Fibroblast of the aortic adventitia (primary cell): ENCODE data around the gene PMM1. TPM values are rescaled to one million over a fixed set of nuclear protein-coding genes. Genes with fewer than 3 reads are reported as not detected.

ENCODE experiments used
- DNase-seq: peaks from one replicate; pipeline ENCODE4 v3.0.0-alpha.2; 2010; ENCODE audit warnings: low read depth
- H3K4me3 ChIP-seq: 2 replicates; pipeline ENCODE4 v1.5.1; 2011; ENCODE audit warnings: low read depth, mild to moderate bottlenecking, control low read depth, low read length, moderate library complexity
- total RNA-seq: library from RNA; depleted of rRNA; stranded (reverse); fragments of >200 nt; gene quantifications from 2 replicates; pipeline ENCODE4 v1.2.3, GENCODE V29; 2012; ENCODE audit warnings: low replicate concordance
- TF ChIP-seq, protein P1 (sequence below): IDR thresholded peaks from 2 replicates; pipeline ENCODE4 v1.5.1; 2011; ENCODE audit warnings: mild to moderate bottlenecking, low read length, control low read depth, inconsistent platforms; ENCODE audit not compliant: insufficient read depth

PMM1 gene
- total RNA-seq, 1 donor = 29.0 TPM

DNA sequence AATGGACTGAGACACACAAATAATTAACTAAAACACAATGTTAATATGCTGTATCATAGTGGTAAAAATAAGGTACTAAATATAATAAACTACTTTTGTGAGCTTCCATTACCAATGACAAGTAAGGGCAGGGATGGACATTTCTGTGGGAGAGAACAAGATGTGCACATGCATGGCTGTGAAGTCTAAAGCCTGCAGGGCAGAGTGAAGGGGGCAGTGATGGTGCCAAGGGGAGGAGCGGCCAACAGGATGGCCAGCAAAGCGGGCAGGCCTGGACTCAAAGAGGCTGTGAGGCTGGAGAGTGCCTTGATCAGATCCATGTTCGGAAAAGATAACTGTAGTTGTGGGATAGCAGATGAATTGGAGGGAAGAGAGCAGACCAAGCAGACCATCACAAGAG is 18.7 kb upstream of the PMM1 start:
- H3K4me3 ChIP-seq = no peak overlapping the region
- TF ChIP-seq, protein P1, sequence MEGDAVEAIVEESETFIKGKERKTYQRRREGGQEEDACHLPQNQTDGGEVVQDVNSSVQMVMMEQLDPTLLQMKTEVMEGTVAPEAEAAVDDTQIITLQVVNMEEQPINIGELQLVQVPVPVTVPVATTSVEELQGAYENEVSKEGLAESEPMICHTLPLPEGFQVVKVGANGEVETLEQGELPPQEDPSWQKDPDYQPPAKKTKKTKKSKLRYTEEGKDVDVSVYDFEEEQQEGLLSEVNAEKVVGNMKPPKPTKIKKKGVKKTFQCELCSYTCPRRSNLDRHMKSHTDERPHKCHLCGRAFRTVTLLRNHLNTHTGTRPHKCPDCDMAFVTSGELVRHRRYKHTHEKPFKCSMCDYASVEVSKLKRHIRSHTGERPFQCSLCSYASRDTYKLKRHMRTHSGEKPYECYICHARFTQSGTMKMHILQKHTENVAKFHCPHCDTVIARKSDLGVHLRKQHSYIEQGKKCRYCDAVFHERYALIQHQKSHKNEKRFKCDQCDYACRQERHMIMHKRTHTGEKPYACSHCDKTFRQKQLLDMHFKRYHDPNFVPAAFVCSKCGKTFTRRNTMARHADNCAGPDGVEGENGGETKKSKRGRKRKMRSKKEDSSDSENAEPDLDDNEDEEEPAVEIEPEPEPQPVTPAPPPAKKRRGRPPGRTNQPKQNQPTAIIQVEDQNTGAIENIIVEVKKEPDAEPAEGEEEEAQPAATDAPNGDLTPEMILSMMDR = no peak
- DNase-seq = no peak

DNA sequence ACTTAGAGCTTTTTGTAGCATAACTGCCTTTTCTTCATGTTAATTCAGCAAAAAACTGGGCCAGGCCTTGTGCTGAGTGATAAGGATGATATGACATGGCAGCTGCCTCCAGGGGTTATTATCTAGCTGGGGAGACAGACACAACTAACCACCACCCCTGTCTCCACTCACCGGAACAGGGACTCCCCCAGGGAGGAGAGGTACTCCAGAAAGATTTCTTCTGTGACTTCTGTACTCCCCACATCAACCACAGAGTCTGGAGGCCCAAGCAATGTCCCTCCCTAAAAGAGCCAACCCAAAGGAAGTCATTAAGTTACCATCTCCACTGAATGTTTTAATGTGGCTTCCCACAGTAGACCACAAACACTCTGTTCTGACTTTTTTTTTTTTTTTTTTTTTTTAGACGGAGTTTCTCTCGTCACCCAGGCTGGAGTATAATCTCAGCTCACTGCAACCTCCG is 14.3 kb upstream of the PMM1 start:
- DNase-seq = no peak
- TF ChIP-seq, protein P1 = no peak
- H3K4me3 ChIP-seq = no peak overlapping the region

DNA sequence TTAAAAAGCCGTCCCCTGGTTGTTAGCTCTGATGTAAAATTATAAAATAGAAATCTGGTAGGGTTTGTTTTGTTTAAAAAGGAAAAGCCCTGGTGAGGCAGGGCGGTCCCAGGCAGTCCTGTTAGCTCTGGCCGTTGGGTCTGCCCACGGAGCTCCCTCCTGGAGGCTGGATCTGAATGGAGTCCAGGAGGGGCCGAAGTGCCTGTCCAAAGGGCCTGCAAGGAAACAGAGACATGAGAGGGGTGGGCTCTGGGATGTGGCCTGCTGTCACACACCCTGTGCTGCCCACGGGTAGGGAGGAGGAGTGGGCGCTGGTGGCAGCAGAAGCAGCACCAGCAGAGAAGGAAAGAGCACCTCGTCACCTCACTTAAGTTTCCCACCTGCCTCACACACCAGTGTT is 11.3 kb upstream of the PMM1 start:
- no peak overlapping the region for H3K4me3 ChIP-seq
- TF ChIP-seq, protein P1 = no peak
- DNase-seq = no peak

DNA sequence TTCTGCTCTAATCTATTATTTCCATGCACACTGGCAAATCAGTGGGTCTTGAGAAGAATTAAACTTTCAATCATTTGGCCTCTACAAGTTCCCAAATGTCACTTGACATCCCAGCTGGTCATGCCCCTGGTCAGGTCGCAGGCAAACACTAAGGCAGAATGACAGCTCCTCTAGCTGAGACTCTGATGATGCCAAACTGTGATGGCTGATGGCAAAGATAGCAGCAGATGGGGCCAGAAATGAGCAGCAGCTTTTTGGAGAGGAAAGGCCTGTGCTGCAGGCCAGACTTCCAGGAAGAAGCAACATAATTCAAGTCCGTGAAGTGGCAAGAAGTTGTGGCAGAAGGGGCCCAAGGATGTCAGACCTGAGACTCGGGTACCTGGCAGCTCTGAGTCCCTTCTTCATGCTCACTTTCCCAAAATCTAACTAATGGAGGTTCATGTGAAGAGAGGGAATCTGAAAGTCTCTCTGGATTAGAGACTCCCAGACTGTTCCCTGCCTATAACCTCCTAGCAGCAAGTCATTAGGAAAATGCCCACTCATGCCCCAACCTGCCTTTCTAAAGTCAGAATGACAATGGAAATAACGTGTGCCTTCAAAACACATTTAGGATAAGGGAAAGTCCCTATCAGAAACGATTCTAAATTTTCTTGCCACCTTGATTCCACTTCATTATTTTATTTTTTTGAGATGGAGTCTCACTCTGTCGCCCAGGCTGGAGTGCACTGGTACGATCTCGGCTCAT is 9.4 kb upstream of the PMM1 start:
- no peak overlapping the region for H3K4me3 ChIP-seq
- TF ChIP-seq, protein P1 = no peak
- DNase-seq = no peak

DNA sequence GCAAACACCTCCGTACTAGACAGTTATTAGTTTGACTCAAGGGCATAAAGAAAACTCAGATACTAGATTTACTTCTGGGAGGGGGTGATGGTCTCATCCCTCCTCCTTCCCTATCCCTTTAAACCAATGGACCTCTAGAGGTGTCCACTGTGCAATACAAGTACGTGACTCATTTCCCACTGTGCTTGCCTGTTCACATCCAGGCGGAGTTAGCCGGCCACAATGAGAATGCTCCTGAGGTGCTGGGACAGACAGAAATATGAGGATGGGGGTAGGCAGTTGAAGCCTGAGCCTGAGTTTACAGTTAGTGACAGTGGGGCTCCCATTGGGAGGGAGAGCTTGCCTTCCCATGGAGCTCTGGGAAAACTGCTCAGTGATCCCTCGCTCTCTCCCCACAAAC is 8.4 kb upstream of the PMM1 start:
- TF ChIP-seq, protein P1 = peak; percentile 16
- DNase-seq = peak; percentile 65
- no peak overlapping the region for H3K4me3 ChIP-seq

DNA sequence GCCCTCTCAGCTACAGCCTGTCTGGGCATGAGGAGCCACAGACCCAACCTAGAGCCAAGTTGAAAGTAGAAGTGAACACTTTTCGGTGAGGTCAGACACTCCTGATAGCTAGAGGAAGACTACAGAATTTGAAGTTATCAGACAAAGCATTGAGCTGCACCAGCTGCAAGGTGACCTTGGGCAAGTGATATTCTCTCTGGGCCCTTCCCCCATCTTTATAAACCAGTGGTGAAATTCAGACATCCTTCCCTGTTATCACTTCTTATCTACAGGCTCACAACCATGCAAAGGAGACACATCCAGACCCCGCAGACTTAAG is 8.0 kb upstream of the PMM1 start:
- DNase-seq = no peak
- TF ChIP-seq, protein P1 = no peak
- H3K4me3 ChIP-seq = no peak overlapping the region
